GM04504 (cell line): Measurements from ENCODE around the gene RETREG1.
"Not testable (repeated sequence)": the region's sequence is repeated elsewhere in the genome, so short reads cannot be mapped to it uniquely, and the experiment has no call there.

Source experiments
- DNase-seq: peaks from one replicate; pipeline ENCODE4 v3.0.0-alpha.2; 2012; ENCODE audit warnings: low read depth

RETREG1 gene

GRCh38 chr5:16617274-16617968 is 624 bp upstream of the RETREG1 start:
- DNase-seq: no peak

GRCh38 chr5:16615741-16616535 is 859 bp downstream of the RETREG1 start:
- DNase-seq: no peak

DNA sequence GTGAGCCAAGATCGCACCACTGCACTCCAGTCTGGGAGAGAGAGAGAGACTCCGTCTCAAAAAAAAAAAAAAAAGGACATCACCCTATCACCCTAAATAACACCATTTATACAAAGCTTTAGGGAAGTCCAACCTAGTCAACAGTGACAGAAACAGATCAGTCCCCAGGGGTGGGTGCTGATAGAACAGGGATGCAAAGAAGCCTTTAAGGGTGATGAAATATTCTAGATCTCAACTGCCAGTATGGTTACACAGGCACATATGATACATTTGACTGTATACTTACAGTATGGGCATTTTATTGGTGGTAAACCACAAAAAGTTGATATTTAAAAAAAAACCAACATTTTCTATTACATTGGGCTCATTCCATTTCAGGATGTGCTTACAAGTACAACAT is 4.8 kb downstream of the RETREG1 start:
- DNase-seq: no peak

DNA sequence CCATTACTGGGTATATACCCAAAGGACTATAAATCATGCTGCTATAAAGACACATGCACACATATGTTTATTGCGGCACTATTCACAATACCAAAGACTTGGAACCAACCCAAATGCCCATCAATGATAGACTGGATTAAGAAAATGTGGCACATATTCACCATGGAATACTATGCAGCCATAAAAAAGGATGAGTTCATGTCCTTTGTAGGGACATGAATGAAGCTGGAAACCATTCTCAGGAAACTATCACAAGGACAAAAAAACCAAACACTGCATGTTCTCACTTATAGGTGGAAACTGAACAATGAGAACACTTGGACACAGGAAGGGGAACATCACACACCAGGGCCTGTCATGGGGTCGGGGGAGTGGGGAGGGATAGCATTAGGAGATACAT is 5.9 kb downstream of the RETREG1 start:
- not testable (repeated sequence) for DNase-seq

DNA sequence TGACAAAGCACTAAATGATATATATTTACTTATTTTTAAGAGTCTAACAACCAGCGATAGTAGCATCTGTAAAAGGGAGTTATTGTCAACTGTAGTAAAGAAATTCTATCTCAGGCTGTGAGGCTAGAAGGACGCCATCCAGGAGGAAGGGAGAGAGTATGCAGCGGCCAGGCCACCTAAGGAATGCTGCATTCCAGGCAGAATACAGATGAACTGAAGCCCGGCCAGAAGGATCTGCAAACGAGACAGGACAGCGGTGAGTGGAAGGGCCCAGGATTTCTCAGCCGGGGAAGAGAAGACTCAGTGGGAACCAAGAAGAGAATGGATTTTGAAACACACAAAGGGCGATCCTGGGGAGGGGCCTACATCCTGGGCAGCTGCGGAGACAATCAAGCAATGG is 7.4 kb downstream of the RETREG1 start:
- DNase-seq: no peak

- no peak for DNase-seq
Measured at GRCh38 chr5:16606628-16607027, 10.2 kb downstream of the RETREG1 start.

DNA sequence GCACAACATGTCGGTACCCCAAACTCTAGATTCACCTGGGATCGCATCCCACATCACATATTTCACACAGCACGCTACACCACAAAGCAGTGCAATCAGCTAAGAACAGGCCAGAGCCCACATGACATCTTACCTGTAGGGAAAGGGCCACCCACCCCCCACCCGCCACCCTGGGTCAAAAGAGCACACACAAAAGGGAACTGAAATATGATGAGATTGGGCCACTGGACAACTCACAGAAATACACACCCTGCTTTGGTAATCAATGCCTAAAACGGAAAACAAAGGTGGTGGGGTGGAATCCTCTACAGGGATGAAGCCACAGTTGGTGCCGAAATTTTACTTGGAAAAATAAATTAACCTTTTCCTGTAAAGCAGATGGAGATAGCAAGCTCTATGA is 13.1 kb downstream of the RETREG1 start:
- no peak for DNase-seq

DNA sequence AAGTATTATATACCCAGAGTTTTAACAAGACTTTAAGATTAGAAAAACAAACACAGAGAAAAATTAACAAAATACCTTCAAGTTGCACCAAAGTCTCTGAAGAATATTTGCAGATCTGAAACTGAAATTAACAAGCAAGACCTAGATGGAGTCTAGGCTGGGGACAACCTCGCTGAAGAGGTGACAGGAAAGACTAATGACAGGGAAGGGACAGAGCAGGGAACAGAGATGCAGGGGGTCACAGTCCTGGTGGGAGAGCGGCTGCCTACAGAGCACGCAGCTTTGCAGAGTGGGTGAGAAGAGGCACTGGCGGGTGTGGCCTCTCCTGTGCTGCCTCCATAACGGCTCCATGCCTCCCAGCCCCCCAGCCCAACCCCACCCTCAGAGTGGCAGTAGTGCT is 13.5 kb downstream of the RETREG1 start:
- DNase-seq: no peak

GRCh38 chr5:16602182-16602581 is 14.6 kb downstream of the RETREG1 start:
- DNase-seq: no peak

DNA sequence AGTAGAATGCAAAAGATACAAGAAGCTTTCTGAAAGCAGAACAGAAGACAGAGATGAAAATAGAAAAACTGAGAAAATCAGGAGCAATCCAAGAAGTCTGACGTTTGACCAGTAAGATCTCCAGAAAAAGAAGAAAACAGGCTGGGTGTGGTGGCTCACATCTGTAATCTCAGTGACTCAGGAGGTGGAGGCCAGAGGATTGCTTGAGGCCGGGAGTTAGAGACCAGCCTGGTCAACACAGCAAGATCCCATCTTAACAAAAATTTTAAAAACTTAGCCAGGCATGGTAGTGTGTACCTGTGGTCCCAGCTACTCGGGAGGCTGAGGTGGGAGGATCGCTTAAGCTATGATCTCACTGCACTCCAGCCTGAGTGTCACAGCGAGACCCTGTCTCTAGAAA is 15.9 kb downstream of the RETREG1 start:
- no peak for DNase-seq

DNA sequence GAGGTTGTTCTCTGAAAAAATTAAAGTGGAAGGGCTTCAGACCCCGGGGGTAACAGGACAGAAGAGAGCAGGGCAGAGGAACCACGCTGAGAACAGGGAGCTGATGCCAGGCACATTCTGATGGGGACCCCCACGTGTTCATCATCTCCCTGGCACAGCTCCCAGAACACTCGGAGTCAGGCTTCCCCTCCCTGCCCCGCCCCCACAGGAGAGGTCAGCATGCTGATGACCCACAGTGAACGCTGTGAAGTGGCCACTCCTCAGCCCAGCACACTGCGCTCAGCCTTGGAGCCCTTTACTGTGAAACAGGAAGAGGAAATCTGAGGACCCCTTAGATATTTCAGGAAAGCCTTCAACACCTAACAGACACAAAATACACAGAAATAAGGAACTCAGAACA is 16.4 kb downstream of the RETREG1 start:
- DNase-seq: no peak

DNA sequence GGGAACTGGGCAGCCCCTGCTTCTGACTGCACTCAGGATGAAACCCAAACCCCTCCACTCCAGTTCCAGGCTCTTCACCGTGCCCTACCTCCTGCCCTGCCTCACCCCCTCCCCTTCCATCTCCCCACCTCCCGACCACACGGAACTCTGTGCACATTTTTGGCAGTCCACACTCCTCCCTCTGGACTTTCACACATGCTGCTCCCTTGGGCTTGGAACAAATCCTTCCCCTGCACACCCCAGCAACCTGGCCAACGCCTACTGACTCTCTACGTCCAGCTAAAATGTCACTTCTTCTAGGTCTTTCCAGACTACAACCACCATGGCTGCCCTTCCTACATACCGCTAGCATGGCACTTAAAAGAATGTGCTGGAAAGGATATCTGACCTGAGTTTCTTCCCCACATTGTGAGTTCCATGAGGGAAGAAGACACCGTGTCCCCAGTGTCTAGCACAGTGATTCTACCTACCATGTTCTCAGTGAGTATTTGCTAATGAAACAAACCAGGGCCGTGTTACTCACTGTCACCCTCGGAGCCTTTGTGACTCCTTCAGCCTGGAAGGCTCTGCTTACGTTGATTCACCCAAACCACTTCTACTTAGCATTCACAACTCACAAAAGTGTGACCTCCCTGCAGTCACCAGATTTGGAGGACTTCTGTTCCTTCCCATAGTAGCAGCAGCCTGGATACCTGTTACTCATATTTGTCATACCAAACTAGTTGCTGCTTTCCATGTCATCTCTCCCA is 18.7 kb downstream of the RETREG1 start:
- no peak for DNase-seq

DNA sequence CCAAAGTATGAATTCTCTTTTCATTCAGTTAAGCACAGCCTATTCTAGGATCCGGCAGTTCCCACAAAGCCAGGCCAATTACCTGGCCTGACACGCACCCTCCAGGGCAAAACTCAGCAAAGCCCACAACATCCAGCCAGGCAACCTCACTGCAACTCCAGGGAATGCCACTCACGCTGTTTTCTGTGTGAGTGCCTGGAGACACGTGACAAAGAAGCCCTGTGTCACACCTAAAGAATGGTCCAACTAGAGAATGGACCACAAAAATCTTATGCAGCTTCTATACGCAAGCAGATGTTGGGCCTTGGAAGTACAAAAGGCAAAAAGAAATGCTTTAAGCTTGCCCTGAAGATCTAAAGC is 20.2 kb downstream of the RETREG1 start:
- peak; percentile 31 for DNase-seq

DNA sequence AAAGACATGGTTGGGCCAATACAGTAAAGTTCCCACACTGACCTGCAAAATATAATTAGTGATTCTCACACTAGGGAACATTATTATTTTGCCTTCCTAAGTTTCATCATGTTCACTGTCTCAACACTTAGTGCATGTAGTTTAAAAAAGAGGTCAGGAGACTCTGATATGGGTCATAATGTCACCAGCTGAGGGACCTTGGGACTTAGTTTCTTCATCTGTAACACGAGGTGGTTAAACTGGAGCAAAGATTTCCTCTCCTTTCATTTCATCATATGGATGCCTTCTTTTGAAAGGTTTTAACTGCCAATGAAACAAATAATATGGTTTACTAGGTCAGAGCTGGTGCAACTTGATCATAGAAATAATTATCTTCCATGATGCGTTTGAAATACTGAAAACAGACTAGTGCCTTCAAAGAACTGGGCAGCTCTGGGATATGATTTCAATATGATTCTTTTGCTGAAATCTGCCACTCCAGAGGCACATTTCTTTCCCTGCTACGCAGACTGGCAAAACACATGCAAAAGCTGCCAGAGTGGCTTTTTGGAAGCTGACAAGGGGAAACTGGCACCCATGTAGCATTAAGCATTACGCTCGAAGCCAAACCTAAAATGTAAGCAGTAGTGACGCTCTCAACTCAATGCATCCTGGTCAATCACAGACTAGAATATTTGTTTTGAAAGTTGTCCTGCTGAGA is 20.8 kb downstream of the RETREG1 start:
- no peak for DNase-seq

GRCh38 chr5:16593628-16594027 is 23.2 kb downstream of the RETREG1 start:
- no peak for DNase-seq

DNA sequence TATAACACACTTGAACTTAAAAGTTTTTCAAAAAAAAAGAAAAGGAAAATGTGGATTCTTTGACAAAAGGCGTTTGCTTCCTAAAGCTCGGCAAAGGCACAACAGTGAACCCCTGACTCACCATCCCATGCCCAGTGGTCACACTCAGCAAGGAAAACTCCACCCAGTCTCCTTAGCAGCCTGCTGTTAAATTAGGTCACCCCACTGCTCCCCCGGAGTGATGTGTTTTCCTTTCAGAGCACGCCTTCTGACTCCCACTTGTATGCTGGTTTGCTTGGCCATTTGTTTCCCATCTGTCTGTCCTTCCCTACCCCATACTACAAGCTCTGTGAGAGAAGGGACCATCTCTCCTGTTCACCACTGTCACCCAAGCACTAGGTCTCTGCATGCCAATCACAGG is 23.8 kb downstream of the RETREG1 start:
- DNase-seq: peak; percentile 35

GRCh38 chr5:16592255-16592654 is 24.5 kb downstream of the RETREG1 start:
- DNase-seq: no peak

GRCh38 chr5:16590685-16591084 is 26.1 kb downstream of the RETREG1 start:
- no peak for DNase-seq

GRCh38 chr5:16589658-16590057 is 27.1 kb downstream of the RETREG1 start:
- no peak for DNase-seq

DNA sequence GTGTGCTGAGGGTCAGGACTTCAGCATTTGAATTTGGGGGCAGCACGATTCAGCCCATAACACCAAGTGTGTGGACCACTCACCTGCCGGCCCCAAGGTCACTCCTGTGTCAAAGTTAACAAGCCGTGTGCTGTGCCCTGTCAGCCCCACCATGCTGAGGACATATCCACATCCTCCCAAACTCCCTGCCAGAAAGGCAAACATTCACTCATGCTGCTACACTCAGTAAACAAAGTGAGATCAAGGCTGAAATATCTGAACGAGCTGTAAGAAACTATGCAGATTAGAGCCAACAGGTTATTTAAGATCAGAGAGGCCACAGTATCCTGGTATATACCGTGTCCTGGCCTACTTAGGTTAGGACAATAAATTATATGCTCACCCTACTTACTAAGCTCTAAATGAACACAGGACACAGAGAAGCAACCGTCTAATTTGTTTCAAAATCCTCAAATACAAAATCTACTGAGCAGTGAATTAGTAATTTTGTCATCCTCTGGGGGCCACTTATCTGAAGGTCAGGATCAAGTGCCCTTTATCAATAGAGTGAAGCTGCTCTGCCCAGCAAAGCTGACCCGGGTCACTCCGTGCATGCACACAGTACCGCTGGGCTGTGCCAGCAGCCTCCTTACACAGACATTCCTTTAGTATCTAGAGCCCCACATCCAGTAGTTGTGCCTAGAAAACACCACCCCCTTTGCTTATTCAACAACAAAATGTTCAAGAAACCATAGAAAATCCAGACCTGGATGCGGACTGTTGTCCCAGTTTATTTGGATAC is 28.2 kb downstream of the RETREG1 start:
- no peak for DNase-seq

- DNase-seq: no peak
Measured at GRCh38 chr5:16586556-16586955, 30.2 kb downstream of the RETREG1 start.
